DND-41 (cell line): ENCODE measurements around the gene GSN.

Source experiments
- CTCF ChIP-seq: IDR thresholded peaks from 2 replicates; pipeline ENCODE4 v1.5.1; 2012; ENCODE audit warnings: borderline replicate concordance, low read length, moderate library complexity, mild to moderate bottlenecking; ENCODE audit not compliant: poor library complexity, severe bottlenecking; ENCODE audit errors: extremely low read depth
- EZH2 ChIP-seq: IDR thresholded peaks from 3 replicates; pipeline ENCODE4 v1.6.1; 2012; ENCODE audit warnings: borderline replicate concordance, low read depth, mild to moderate bottlenecking, moderate library complexity, low read length, inconsistent platforms; ENCODE audit not compliant: severe bottlenecking

- no peak for TF ChIP-seq CTCF
- TF ChIP-seq EZH2, result no peak
Measured at GRCh38 chr9:121289026-121289771, 21.2 kb downstream of the GSN start.
